ENCODE measurements around the gene UGT1A3. TPM values are rescaled to one million over a fixed set of nuclear protein-coding genes. Genes with fewer than 3 reads are reported as not detected.

The UGT1A3 gene
- total RNA-seq, 2 experiments from 2014 or later, result not detected

DNA sequence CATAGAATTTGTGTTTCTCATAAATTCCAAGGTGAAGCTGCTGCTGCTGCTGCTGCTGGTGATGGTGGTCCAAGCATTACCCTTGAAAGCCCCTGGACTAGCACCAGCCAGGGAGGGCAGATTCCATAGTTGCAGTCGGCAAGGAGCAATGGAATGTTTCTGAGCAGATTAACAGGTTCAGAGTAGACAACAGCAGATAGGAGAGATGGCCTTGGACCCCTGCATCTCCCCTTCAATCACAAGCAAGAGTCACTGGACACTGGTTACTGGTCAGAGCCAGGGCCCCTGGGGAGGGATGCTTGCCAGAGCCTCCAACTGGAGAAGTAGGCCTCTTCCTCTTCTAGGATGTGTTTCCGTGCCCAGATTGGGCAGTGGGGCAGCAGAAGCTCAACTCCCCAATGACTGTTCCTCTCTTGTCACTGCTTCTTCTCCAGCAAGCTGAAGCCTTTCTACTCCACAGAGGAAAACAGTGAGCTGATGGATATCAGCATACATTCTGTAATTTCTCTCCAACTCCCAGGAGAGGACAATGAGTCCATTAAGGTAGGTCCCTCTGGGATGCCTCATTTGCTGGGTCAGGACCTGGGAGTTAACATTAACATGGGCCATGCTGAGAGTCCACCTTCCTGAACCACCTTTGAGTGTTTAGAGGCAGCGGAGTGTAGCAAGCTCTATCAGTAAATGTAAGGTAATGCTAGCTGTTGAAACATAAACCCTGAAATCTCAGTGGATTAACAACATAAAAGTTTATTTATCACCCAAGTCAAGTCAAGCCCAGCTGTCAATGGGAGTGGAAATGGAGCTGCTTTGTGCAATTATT, 84.6 kb downstream of the UGT1A3 start:
- POLR2A ChIA-PET, result no interaction called here
- Mint-ChIP-seq H3K36me3 (ENCODE audit: low read depth) (no peaks in the 10 kb centered on the region), H3K4me3 (no peak overlapping the region), H3K4me1 (no peaks in the 10 kb centered on the region), H3K27ac (no peak overlapping the region), H3K27me3 (peaks cover 7% of the 10 kb centered on the region), H3K9me3 (no peaks in the 10 kb centered on the region)
- CTCF ChIA-PET, result interaction anchor here (0.6 to 1.0 kb wide), 4 partner anchors 11 to 50 kb away, joined by 3 to 5 read pairs (median 4); no protein-coding TSS in a partner anchor
- DNase-seq, result no peak

DNA sequence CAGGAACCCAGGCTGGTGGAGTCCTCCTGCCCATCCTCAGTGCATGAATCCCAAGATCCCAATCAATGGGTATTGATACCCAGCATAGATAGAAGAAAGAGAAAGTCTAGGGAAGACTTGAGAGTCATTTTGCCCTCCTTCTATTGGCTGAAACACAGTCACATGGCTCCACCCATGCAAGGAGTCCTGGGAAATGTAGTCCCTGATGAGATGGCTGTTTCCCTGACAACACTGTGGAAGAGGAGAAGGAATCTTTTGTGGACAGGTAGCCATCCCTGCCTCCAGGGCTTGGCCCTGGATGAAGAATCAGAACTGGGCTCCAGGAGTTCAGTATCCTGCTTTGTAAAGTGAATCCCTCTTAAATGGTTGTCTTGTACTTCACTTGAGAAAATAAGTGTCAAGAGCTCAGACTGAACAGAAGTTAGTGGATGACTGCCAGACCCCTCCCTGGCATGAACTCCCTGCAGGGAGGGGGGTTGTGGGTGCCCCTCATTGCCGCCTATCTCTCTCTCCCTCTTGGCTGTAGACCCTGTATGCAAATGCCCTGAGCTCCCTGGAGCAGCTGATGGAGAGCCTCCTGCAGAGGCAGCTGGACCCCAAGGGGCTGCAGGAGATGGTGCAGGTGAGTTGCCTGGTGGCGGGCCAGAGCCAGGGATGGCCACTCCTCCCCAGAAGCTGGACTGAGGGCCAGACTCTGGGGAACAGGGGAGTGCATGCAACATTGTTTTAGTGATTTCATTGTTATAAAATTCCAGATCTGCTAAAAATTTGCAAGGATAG, 85.4 kb downstream of the UGT1A3 start:
- Mint-ChIP-seq H3K36me3 (ENCODE audit: low read depth) (no peaks in the 10 kb centered on the region), H3K4me3 (no peak overlapping the region), H3K4me1 (no peaks in the 10 kb centered on the region), H3K27me3 (peaks cover 7% of the 10 kb centered on the region), H3K27ac (no peak overlapping the region), H3K9me3 (no peaks in the 10 kb centered on the region)
- DNase-seq, result no peak
- CTCF ChIA-PET, result interaction anchor here (0.6 to 1.0 kb wide), 4 partner anchors 10 to 50 kb away, joined by 3 to 5 read pairs (median 3); no protein-coding TSS in a partner anchor
- POLR2A ChIA-PET, result no interaction called here

DNA sequence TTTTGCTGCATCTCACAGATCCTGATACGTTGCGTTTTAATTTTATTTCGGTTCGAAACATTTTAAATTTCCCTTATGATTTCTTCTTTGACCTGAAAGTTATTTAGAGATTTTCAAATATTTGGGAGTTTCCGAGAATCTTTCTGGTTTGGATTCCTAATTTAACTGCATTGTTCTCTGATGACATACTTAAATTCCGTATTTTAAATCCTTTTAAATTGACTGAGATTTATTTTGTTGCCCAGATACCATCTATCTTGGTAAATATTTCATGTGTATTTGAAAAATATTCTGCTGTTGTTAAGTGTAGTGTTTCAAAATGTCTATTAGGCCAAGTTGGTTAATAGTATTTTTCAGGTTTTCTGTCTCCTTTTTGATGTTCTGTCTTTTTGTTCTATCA, 87.0 kb downstream of the UGT1A3 start:
- DNase-seq, result no peak
- POLR2A ChIA-PET, result no interaction called here
- CTCF ChIA-PET, result no interaction called here
- Mint-ChIP-seq H3K27ac (no peak overlapping the region), H3K4me1 (no peaks in the 10 kb centered on the region), H3K27me3 (peaks cover 7% of the 10 kb centered on the region), H3K36me3 (ENCODE audit: low read depth) (no peaks in the 10 kb centered on the region), H3K9me3 (no peaks in the 10 kb centered on the region), H3K4me3 (no peak overlapping the region)

DNA sequence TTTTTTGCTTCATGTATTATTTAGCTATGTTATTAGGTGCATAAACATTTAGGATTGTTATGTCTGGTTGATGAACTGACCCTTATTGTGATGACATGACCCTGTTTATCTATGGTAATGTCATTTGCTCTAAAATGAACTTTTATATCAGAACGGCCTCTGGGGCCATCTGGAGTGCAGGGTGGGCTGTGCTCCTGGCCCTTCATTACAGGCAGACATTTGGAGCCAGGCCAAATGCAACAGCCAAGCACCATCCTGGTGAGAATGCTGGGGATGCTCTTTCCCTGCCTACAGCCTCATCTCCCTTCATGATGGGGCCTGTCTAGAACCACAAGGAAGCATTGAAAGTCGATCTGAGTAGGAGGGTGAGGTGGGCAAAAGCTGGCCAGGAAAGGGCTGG, 87.5 kb downstream of the UGT1A3 start:
- no peak for DNase-seq
- ChIA-PET POLR2A (no interaction called here), CTCF (no interaction called here)
- H3K9me3 Mint-ChIP-seq, result no peaks in the 10 kb centered on the region
- no peaks in the 10 kb centered on the region for H3K36me3 Mint-ChIP-seq (ENCODE audit: low read depth)
- no peak overlapping the region for H3K4me3 Mint-ChIP-seq
- no peaks in the 10 kb centered on the region for H3K4me1 Mint-ChIP-seq
- H3K27me3 Mint-ChIP-seq, result peaks cover 7% of the 10 kb centered on the region
- H3K27ac Mint-ChIP-seq, result no peak overlapping the region

DNA sequence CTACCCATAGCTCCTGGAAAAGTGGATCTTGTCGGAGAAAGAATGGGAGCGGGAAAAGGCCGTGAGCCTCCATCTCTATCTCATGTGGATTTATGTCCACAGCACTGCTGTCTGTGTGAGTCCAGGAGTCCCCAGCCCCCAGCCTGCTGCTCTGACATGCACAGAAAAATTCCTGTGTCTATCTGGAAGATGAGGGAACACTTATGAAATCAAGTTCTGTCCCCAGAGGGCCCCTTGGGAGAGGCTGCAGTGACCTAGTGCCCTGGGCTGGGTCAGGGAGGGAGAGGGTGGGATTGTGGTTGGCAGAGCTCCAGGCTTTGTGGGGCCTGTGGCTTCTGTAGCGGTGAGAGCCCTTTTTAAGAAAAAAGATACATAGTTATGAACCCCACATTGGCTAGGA, 87.9 kb downstream of the UGT1A3 start:
- CTCF ChIA-PET, result no interaction called here

DNA sequence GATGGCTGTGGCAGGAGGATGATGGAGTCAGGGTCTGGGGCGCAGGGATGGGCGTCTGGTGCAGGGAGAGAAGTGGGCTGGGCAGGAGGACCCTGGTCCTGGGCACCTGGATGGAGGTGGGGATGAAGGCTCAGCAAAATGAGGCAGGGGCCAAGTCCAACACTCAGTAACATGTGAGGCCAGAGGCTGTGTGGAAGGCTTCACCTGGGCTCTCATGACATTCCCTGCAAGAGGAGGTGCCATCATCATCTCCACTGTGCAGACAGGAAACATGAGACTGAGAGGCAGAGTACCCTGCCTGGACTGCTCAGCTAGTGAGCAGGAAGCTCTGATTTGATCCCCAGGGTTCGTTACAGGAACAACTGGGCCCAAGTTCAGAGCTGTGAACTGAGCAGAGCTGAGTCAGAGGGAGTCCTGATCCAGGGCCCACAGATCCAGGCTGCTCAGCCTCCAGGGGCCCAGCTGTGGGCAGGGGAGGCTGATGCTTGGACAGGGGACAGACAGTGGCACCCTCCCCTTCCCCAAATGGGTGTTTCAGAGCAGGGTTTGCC, 88.6 kb downstream of the UGT1A3 start:
- no peaks in the 10 kb centered on the region for H3K9me3 Mint-ChIP-seq
- H3K36me3 Mint-ChIP-seq (ENCODE audit: low read depth), result no peaks in the 10 kb centered on the region
- peaks cover 7% of the 10 kb centered on the region for H3K27me3 Mint-ChIP-seq
- H3K4me3 Mint-ChIP-seq, result no peak overlapping the region
- POLR2A ChIA-PET, result no interaction called here
- CTCF ChIA-PET, result interaction anchor here (1.0 kb wide), 1 partner anchor 20 kb away, joined by 3 read pairs; no protein-coding TSS in a partner anchor
- H3K27ac Mint-ChIP-seq, result no peak overlapping the region
- no peaks in the 10 kb centered on the region for H3K4me1 Mint-ChIP-seq
- DNase-seq, result no peak

More for the DNA sequence above, 87.9 kb downstream of the UGT1A3 start:
- Mint-ChIP-seq H3K36me3 (ENCODE audit: low read depth) (no peaks in the 10 kb centered on the region), H3K27me3 (peaks cover 7% of the 10 kb centered on the region), H3K4me1 (no peaks in the 10 kb centered on the region), H3K9me3 (no peaks in the 10 kb centered on the region), H3K27ac (no peak overlapping the region), H3K4me3 (no peak overlapping the region)
- POLR2A ChIA-PET, result no interaction called here
- DNase-seq, result no peak

DNA sequence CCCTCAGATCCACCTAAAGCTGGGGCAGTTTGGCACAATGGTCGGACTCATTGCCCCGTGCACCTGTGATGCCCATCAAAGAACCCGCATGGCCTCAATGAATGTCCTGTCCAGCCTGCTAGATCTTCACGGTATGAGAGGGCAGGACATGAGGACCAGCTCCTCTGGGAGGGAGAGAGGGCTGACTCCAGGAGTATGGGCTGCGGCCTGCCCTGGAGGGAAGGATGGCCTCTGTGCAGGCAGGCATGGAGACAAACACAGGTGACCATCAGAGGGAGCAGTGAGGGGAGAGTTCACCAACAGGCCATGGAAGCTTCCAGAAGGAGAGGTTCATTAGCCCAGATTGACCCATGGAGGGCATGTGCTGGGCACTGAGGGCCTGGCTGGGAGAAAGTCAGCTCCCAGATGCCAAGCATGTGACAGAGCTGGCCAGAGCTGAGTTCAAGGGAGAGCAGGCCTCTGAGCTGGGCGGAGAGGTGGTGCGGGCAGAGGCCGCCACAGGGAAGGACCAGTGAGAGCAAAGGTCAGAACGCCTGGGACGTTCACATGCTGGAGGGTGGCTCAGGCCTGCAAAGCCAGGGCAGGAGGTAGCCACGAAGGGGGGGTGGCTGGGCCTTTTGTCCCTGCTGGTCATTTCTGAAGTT, 89.3 kb downstream of the UGT1A3 start:
- H3K27ac Mint-ChIP-seq, result no peak overlapping the region
- CTCF ChIA-PET, result interaction anchor here (1.0 kb wide), 1 partner anchor 21 kb away, joined by 3 read pairs; no protein-coding TSS in a partner anchor
- peaks cover 7% of the 10 kb centered on the region for H3K27me3 Mint-ChIP-seq
- no peaks in the 10 kb centered on the region for H3K4me1 Mint-ChIP-seq
- H3K9me3 Mint-ChIP-seq, result no peaks in the 10 kb centered on the region
- no peaks in the 10 kb centered on the region for H3K36me3 Mint-ChIP-seq (ENCODE audit: low read depth)
- POLR2A ChIA-PET, result no interaction called here
- DNase-seq, result no peak
- no peak overlapping the region for H3K4me3 Mint-ChIP-seq

DNA sequence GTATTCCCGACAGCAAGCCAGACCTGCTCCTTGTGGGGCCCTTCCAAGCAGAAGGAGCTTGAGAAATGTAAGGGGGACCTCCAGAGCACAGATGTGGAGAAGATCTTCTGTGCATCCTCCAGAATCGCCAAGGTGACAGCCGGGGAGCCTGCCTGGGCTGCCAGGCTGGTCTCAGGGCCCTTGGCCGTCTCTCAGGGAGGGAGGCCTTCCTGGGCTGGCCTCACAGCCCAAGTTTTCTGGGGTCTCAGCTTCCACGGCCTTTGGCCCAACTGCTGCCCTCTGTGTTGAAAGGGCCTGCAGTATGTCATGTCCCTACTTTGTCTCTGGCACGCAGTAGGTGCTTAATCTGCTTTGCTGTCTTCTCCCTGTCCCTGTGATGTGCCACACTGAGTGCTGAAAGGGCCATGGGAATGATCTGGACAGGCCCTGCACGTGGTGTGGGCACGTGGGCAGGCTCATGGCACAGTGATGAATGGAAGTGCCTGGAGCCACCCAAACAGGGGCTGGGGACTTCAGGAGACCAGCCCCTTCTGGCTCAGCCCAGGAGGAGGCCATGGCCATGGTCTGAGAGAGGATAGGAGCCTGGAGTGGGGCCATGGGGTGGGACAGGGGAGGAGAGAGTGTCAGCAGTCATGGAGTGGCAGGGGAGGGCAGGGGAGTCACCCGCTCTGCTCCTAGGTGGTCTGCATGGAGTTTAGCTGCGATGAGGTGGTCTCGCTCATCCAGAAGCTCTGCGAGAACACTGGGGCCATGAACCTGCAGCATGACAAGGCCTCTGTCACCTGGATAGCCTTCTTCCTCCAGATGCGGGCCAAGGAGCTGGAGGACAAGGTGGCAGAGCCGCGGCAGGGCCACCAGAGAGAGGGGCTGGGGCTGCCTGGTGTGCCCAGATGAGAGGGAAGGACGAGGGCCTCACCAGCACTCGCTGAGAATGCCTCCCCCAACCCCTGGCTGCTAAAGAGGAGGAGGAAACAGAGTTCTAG, 90.1 kb downstream of the UGT1A3 start:
- Mint-ChIP-seq H3K27me3 (peaks cover 7% of the 10 kb centered on the region), H3K36me3 (ENCODE audit: low read depth) (no peaks in the 10 kb centered on the region), H3K4me3 (no peak overlapping the region), H3K27ac (no peak overlapping the region), H3K4me1 (no peaks in the 10 kb centered on the region), H3K9me3 (no peaks in the 10 kb centered on the region)
- CTCF ChIA-PET, result no interaction called here
- POLR2A ChIA-PET, result no interaction called here
- no peak for DNase-seq

DNA sequence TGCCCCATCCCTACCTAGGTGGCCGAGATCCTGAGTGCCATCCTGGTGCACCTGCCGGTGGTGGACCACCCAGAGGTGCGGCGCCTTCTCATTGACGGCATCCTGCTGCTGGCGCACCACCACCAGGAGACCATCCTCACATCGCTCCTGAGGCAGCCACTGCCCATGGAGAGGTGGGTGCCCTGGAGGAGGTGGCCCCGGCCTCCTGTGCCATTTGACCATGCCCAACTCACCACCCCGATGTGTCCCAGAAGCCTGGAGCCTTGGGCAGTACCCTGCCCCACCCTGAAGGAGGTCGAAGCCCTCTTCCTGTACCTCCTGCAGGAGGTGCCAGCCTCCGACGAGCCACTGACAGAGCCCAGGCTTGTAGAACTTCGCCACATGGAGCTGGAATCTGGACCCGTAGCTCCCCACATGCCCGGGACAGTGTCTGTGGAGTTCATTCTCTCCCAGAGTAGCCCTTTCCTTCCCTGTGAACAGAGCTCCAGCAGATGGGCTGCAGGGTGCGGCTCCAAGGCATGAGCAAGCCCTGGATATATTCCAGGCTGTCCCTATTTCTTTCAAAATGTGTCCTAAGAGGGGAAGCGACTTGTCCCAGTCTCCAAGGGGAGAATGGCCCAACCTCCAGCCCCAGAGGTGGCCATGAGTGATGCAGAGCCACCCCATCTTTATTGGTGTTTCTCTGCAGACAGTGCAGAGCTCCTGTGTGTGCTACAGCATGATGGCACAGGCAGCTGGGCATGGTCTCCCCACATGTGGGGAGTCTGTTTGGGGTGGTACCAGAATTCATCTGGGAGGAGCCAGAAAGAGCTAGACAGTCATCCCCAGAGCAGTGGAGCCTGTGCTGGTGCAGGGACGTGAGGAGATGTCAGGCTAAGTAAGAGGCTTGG, 91.3 kb downstream of the UGT1A3 start:
- Mint-ChIP-seq H3K4me3 (no peak overlapping the region), H3K9me3 (no peaks in the 10 kb centered on the region)
- no peak for DNase-seq

DNA sequence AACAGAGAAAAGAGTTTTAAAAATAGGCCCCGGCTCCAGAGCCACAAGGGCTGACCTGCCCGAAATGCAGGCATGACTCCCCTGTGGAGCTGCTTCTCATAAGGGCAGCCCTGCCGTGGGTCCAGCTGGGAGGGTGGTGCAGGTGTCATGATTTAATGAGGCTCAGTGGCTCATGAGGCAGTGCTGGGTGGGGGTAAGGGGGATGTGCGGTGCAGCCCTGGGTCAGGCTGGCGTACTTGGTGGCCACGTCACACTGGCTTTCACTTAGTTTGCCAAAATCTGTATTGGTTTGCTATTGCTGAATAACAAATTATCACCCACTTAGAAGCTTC, 91.9 kb downstream of the UGT1A3 start:
- Mint-ChIP-seq H3K36me3 (ENCODE audit: low read depth) (no peaks in the 10 kb centered on the region), H3K9me3 (no peaks in the 10 kb centered on the region), H3K4me1 (no peaks in the 10 kb centered on the region), H3K27me3 (peaks cover 3% of the 10 kb centered on the region), H3K27ac (no peak overlapping the region), H3K4me3 (no peak overlapping the region)
- POLR2A ChIA-PET, result no interaction called here
- DNase-seq, result no peak
- CTCF ChIA-PET, result interaction anchor here (0.6 to 1.5 kb wide), 3 partner anchors 37 to 121 kb away, joined by 3 to 5 read pairs (median 3); no protein-coding TSS in a partner anchor

More for the DNA sequence above, 91.3 kb downstream of the UGT1A3 start:
- Mint-ChIP-seq H3K4me1 (no peaks in the 10 kb centered on the region), H3K27ac (no peak overlapping the region), H3K27me3 (peaks cover 5% of the 10 kb centered on the region), H3K36me3 (ENCODE audit: low read depth) (no peaks in the 10 kb centered on the region)
- CTCF ChIA-PET, result interaction anchor here (0.6 to 1.5 kb wide), 2 partner anchors 37 to 61 kb away, joined by 3 to 5 read pairs; no protein-coding TSS in a partner anchor
- POLR2A ChIA-PET, result no interaction called here

DNA sequence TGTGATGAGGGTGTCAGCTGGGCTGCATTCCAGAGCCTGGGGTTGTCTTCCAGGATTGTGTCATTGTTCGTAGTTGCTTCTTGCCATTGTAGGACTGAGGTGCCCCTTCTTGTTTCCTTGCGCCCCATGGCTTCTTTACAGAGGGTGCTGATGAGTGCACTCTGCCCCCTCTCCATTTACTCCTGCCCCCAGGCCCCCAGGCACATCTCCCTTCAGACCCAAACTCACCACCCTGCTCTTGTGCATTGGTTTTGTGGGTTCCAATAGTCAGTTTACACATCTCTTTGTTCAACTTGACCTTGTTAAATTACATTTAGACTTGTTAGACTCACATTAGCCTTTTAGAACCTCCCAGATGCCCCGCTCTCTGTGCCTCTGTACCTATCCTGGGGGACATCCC, 92.4 kb downstream of the UGT1A3 start:
- DNase-seq, result no peak
- no peaks in the 10 kb centered on the region for H3K36me3 Mint-ChIP-seq (ENCODE audit: low read depth)
- POLR2A ChIA-PET, result interaction anchor here (0.6 kb wide), 1 partner anchor 89 kb away, joined by 4 read pairs; no protein-coding TSS in a partner anchor
- CTCF ChIA-PET, result interaction anchor here (0.7 to 1.5 kb wide), 2 partner anchors 36 to 120 kb away, joined by 3 read pairs; no protein-coding TSS in a partner anchor
- H3K27me3 Mint-ChIP-seq, result peaks cover 5% of the 10 kb centered on the region
- no peak overlapping the region for H3K4me3 Mint-ChIP-seq
- H3K9me3 Mint-ChIP-seq, result no peaks in the 10 kb centered on the region
- H3K27ac Mint-ChIP-seq, result no peak overlapping the region
- no peaks in the 10 kb centered on the region for H3K4me1 Mint-ChIP-seq
